Measurements from ENCODE around the gene FGF22. TPM values are rescaled to one million over a fixed set of nuclear protein-coding genes. Genes with fewer than 3 reads are reported as not detected.

FGF22 gene
- total and polyA plus RNA-seq, 2 of the 4 experiments (the other 2 are of a cell fraction): 0.14 TPM; not detected in 1

GRCh38 chr19:625257-625656 is 14.4 kb upstream of the FGF22 start:
- Histone ChIP-seq H2AK9ac (replicated peaks; ENCODE audit: low read depth, low read length, poor library complexity) (no peak overlapping the region), H3K79me1 (ENCODE audit: low read depth in 1 of 2, low read length in 2 of 2) (peaks cover 0 to 9% of the 10 kb centered on the region in 2 experiments; a peak in 1 of 4 replicates), H3K36me3 (ENCODE audit: control insufficient read depth, insufficient read depth, low read length) (peaks cover 30% of the 10 kb centered on the region), H2AFZ (replicated peaks; ENCODE audit: low read length, poor library complexity) (peak overlapping the region; percentile 23), H3K56ac (ENCODE audit: extremely low read depth, insufficient read depth, low read length) (no peak overlapping the region), H4K91ac (ENCODE audit: insufficient read depth, low read depth, low read length) (no peak overlapping the region), H4K8ac (ENCODE audit: low read depth in 2 of 2, low read length in 2 of 2) (no peak overlapping the region), H2BK5ac (ENCODE audit: low read depth, low read length, poor library complexity, severe bottlenecking) (no peak overlapping the region), H3K27ac (ENCODE audit: insufficient read depth, low read length) (no peak overlapping the region), H3K9me1 (ENCODE audit: insufficient read depth, low read length) (no peaks in the 10 kb centered on the region), H2BK15ac (ENCODE audit: low read depth, low read length) (no peak overlapping the region), H2BK120ac (ENCODE audit: low read depth, low read length) (no peak overlapping the region), H3K14ac (replicated peaks; ENCODE audit: low read depth, low read length) (no peak overlapping the region), H3K23ac (ENCODE audit: low read depth, low read length) (no peak overlapping the region), H3K4me1 (ENCODE audit: control insufficient read depth, insufficient read depth, low read length) (no peaks in the 10 kb centered on the region), H3K4me2 (ENCODE audit: low read depth, low read length) (no peak overlapping the region), H4K5ac (ENCODE audit: low read depth, low read length) (no peak overlapping the region), H3K18ac (ENCODE audit: low read depth, low read length) (no peak overlapping the region), H3K4me3 (ENCODE audit: insufficient read depth, low read depth, low read length) (no peak overlapping the region), H3K9ac (ENCODE audit: low read depth, low read length) (no peak overlapping the region), H3K9me3 (ENCODE audit: control insufficient read depth, insufficient read depth, low read length) (no peaks in the 10 kb centered on the region), H2BK20ac (ENCODE audit: low read depth, low read length) (no peak overlapping the region), H3K4ac (ENCODE audit: low read depth, low read length) (no peak overlapping the region), H4K20me1 (ENCODE audit: insufficient read depth, low read length) (peaks cover 7% of the 10 kb centered on the region), H2AK5ac (ENCODE audit: low read depth, low read length) (no peak overlapping the region), H3K27me3 (ENCODE audit: control insufficient read depth, insufficient read depth, low read length) (no peaks in the 10 kb centered on the region)
- TF ChIP-seq CEBPB (IDR thresholded peaks at IDR 0.05; ENCODE audit: low read depth, low read length): no peak
- no peak for TF ChIP-seq SMC3 (IDR thresholded peaks at IDR 0.05; ENCODE audit: low read depth, low read length)
- TF ChIP-seq POLR2A (IDR thresholded peaks at IDR 0.05; ENCODE audit: low read depth, low read length): no peak
- no peak for TF ChIP-seq NFE2L2 (IDR thresholded peaks at IDR 0.05; ENCODE audit: low read depth, low read length)
- no peak for TF ChIP-seq CHD1 (IDR thresholded peaks at IDR 0.05; ENCODE audit: low read depth, low read length)
- TF ChIP-seq MAZ (IDR thresholded peaks at IDR 0.05; ENCODE audit: borderline replicate concordance, low read depth, low read length): no peak
- TF ChIP-seq FOS (IDR thresholded peaks at IDR 0.05; ENCODE audit: low read depth, low read length): no peak
- TF ChIP-seq MXI1 (IDR thresholded peaks at IDR 0.05; ENCODE audit: borderline replicate concordance, low read depth, low read length): no peak
- TF ChIP-seq CTCF (conservative IDR thresholded peaks at IDR 0.05; ENCODE audit: low read depth, low read length): no peak
- TF ChIP-seq RFX5 (IDR thresholded peaks at IDR 0.05; ENCODE audit: low read depth, low read length): no peak
- no peak for TF ChIP-seq MAFK (IDR thresholded peaks at IDR 0.05; ENCODE audit: low read depth, low read length)
- no peak for TF ChIP-seq USF2 (IDR thresholded peaks at IDR 0.05; ENCODE audit: low read depth, low read length)
- TF ChIP-seq RAD21 (IDR thresholded peaks at IDR 0.05; ENCODE audit: low read length): no peak
- TF ChIP-seq BHLHE40 (IDR thresholded peaks at IDR 0.05; ENCODE audit: low read depth, low read length): no peak
- dilution Hi-C loops (cut with HindIII; ENCODE audit: low sequenced_read_pairs, unreplicated experiment) (no loop called here), intact Hi-C loops (cut with micrococcal nuclease) (no loop called here), in situ Hi-C loops (cut with MboI; ENCODE audit: low sequenced_read_pairs) (no loop called here)
- no CpG with 5 or more reads among the region's 5 CpGs for WGBS, 2 experiments (ENCODE audit: extremely low coverage in 2 of 2, insufficient read length in 1 of 2)
- POLR2A ChIA-PET (ENCODE audit: unreplicated experiment): no interaction called here
- DNase-seq (no peak), ATAC-seq (ENCODE audit: low read depth) (no peak)
- CTCF ChIA-PET: no interaction called here
- BruUV-seq (replicated peaks): no TSS peak

All from IMR-90 (cell line).